GM12878 (cell line): ENCODE measurements around the gene GABBR1. TPM values are rescaled to one million over a fixed set of nuclear protein-coding genes. Genes with fewer than 3 reads are reported as not detected.

Experiments
- ATAC-seq: fragments of 200-7000 bp; cut with Tn5 transposase; 3 replicates; pipeline ENCODE4 v1.9.1; 2020; ENCODE audit warnings: mild to moderate bottlenecking, moderate library complexity
- BruUV-seq: library from RNA; stranded (reverse); fragments of 400-500 nt; replicated peaks from 2 replicates; lab custom pipeline; 2021; lab: Mats Ljungman, UMichigan
- CTCF ChIA-PET: fragments of 300-600 bp; sonication (Branson Sonifier 250); formaldehyde crosslinking; extraction: SDS; loops from one replicate; lab custom pipeline; 2021; ENCODE audit warnings: inconsistent platforms; lab: Yijun Ruan, JAX
- POLR2A ChIA-PET: fragments of 350-600 bp; formaldehyde crosslinking; extraction: SDS; loops from one replicate; lab custom pipeline; 2021; ENCODE audit warnings: inconsistent platforms; lab: Charles Lee
- RAD21 ChIA-PET: fragments of 300-600 bp; sonication (Branson Sonifier 250); formaldehyde crosslinking; loops from one replicate; lab custom pipeline; 2023; ENCODE audit warnings: antibody characterized with exemption; ENCODE audit not compliant: unreplicated experiment; lab: Charles Lee
- SMC1A ChIA-PET: fragments of 300-600 bp; sonication (Branson Sonifier 250); formaldehyde crosslinking; loops from one replicate; lab custom pipeline; 2023; ENCODE audit not compliant: unreplicated experiment, uncharacterized antibody; lab: Charles Lee
- DNase-seq: peaks from one replicate; pipeline ENCODE4 v3.0.0-alpha.2; 2011; ENCODE audit warnings: low read depth, low spot score
- FAIRE-seq: peaks from 3 replicates; lab custom pipeline; 2011; peaks lifted over from hg19 to GRCh38; lab: Jason Lieb, UNC
- H2AFZ ChIP-seq: 2 replicates; pipeline ENCODE4 v1.6.0; 2011; ENCODE audit warnings: low read depth, low read length, control low read depth; ENCODE audit not compliant: control insufficient read depth
- H3K27ac ChIP-seq: 2 replicates; pipeline ENCODE4 v1.5.1; 2011; ENCODE audit warnings: control low read depth; ENCODE audit not compliant: control insufficient read depth, insufficient read depth
- H3K27me3 ChIP-seq, 2 experiments: replicated peaks in 1 of 2; 2 replicates each; pipeline versions ENCODE4 v1.6.0 to v1.6.1; 2011; ENCODE audit warnings: low read length in 1 of 2; ENCODE audit not compliant: control insufficient read depth in 2 of 2, insufficient read depth in 2 of 2
- H3K36me3 ChIP-seq, 2 experiments: 2 replicates each; pipeline ENCODE4 v1.5.1; 2011; ENCODE audit warnings: low read length in 1 of 2; ENCODE audit not compliant: control insufficient read depth in 2 of 2, insufficient read depth in 2 of 2
- H3K4me1 ChIP-seq: 2 replicates; pipeline ENCODE4 v1.6.1; 2011; ENCODE audit warnings: mild to moderate bottlenecking, low read length, moderate library complexity, mixed read lengths; ENCODE audit not compliant: control insufficient read depth, insufficient read depth
- H3K4me2 ChIP-seq: 2 replicates; pipeline ENCODE4 v1.6.0; 2011; ENCODE audit warnings: control low read depth; ENCODE audit not compliant: control insufficient read depth, insufficient read depth
- H3K4me3 ChIP-seq: fragments of 200-600 bp; sonication (generic); 2 replicates; pipeline ENCODE4 v1.5.1; 2016
- H3K79me2 ChIP-seq: 2 replicates; pipeline ENCODE4 v1.6.0; 2011; ENCODE audit warnings: low read length; ENCODE audit not compliant: control insufficient read depth, insufficient read depth
- H3K9ac ChIP-seq: 2 replicates; pipeline ENCODE4 v1.8.0; 2011; ENCODE audit warnings: low read length, control low read depth, mixed read lengths; ENCODE audit not compliant: control insufficient read depth, insufficient read depth
- H3K9me3 ChIP-seq: replicated peaks from 3 replicates; pipeline ENCODE4 v1.5.1; 2011; ENCODE audit warnings: mild to moderate bottlenecking, low read length; ENCODE audit not compliant: control insufficient read depth, insufficient read depth
- H4K20me1 ChIP-seq: 2 replicates; pipeline ENCODE4 v1.6.0; 2011; ENCODE audit not compliant: control insufficient read depth, insufficient read depth
- CBX5 ChIP-seq: sonication (generic); IDR thresholded peaks from 2 replicates; pipeline ENCODE4 v1.6.1; 2016; ENCODE audit warnings: low read depth, moderate library complexity, mild to moderate bottlenecking, inconsistent platforms
- E2F8 ChIP-seq: fragments of 450-650 bp; IDR thresholded peaks from 2 replicates; pipeline ENCODE4 v1.6.1; 2018; ENCODE audit warnings: mild to moderate bottlenecking, low read depth, moderate library complexity; ENCODE audit not compliant: partially characterized antibody
- ESRRA ChIP-seq: IDR thresholded peaks from 2 replicates; pipeline ENCODE4 v1.6.1; 2012; ENCODE audit warnings: mild to moderate bottlenecking, low read length, improper control_type of control experiment
- GATAD2B ChIP-seq: fragments of 450-650 bp; conservative IDR thresholded peaks from 2 replicates; pipeline ENCODE4 v1.6.1; 2017; ENCODE audit warnings: low read depth, mild to moderate bottlenecking, moderate library complexity
- KDM1A ChIP-seq: fragments of 200-600 bp; sonication (generic); IDR thresholded peaks from 2 replicates; pipeline ENCODE4 v1.6.1; 2016; ENCODE audit warnings: borderline replicate concordance
- MEF2B ChIP-seq: fragments of 450-650 bp; IDR thresholded peaks from 2 replicates; pipeline ENCODE4 v1.6.1; 2018; ENCODE audit warnings: mild to moderate bottlenecking, moderate library complexity; ENCODE audit not compliant: partially characterized antibody, poor library complexity, severe bottlenecking
- MXI1 ChIP-seq: fragments of 150-350 bp; IDR thresholded peaks from 2 replicates; pipeline ENCODE4 v1.6.1; 2011; ENCODE audit warnings: low read depth, mild to moderate bottlenecking, inconsistent platforms, low read length, improper control_type of control experiment
- MYC ChIP-seq: IDR thresholded peaks from 2 replicates; pipeline ENCODE4 v1.6.1; 2011; ENCODE audit warnings: mild to moderate bottlenecking, low read length, moderate library complexity, inconsistent platforms; ENCODE audit not compliant: insufficient read depth, insufficient replicate concordance, insufficient read length, severe bottlenecking
- RBBP5 ChIP-seq: fragments of 200-600 bp; sonication (generic); conservative IDR thresholded peaks from 2 replicates; pipeline ENCODE4 v1.6.1; 2016
- SMAD5 ChIP-seq: IDR thresholded peaks from 2 replicates; pipeline ENCODE4 v1.6.1; 2016; ENCODE audit warnings: antibody characterized with exemption, low read depth
- TCF12 ChIP-seq: IDR thresholded peaks from 2 replicates; pipeline ENCODE4 v1.6.1; 2011; ENCODE audit warnings: low read depth, mild to moderate bottlenecking, low read length
- ZBTB11 ChIP-seq: fragments of 450-650 bp; formaldehyde crosslinking; IDR thresholded peaks from 2 replicates; pipeline ENCODE4 v1.5.0; 2022; ENCODE audit warnings: mild to moderate bottlenecking, missing genetic modification characterization
- ZNF622 ChIP-seq: fragments of 450-650 bp; IDR thresholded peaks from 2 replicates; pipeline ENCODE4 v1.6.1; 2017; ENCODE audit warnings: mild to moderate bottlenecking, inconsistent platforms
- WGBS: methylation state at CpG from one replicate; pipeline ENCODE4 v1.1.6; 2016; ENCODE audit warnings: low lambda C conversion rate; ENCODE audit not compliant: insufficient replicate concordance, insufficient coverage; ENCODE audit errors: missing lambda C conversion rate; 5-methylcytosine and 5-hydroxymethylcytosine counted together
- in situ Hi-C: fragments of 300-500 bp; cut with MboI; formaldehyde crosslinking; loops from 9 replicates; pipeline ENCODE4 v1.14.3; 2018; ENCODE audit warnings: mixed read lengths
- intact Hi-C: fragments of 100-400 bp; cut with micrococcal nuclease; formaldehyde crosslinking; loops from one replicate; pipeline ENCODE4 v1.14.2; 2022; ENCODE audit not compliant: unreplicated experiment
- polyA plus RNA-seq, 11 experiments: library from polyadenylated mRNA; depleted of rRNA in 4 of 11; unstranded in 6 of 11; stranded (reverse) in 5 of 11; fragments of >200 nt; fragmentation: Nextera tagmentation in 4 of 11; fragmentation: Illumina TruSeq in 1 of 11; extraction: Ambion mirVana in 4 of 11; extraction: Trizol in 1 of 11; gene quantifications; 1 replicate in 1 of 11; 2 replicates in 10 of 11; pipeline versions ENCODE4 v1.2.1 to v1.2.3, GENCODE V29; 2011 to 2016; ENCODE audit warnings: inconsistent platforms in 2 of 11, missing spikeins in 2 of 11, low read depth in 1 of 11
- total RNA-seq, 4 experiments: library from RNA; depleted of rRNA in 3 of 4; stranded (reverse); fragments of >200 nt in 3 of 4; fragmentation: Illumina TruSeq in 1 of 4; extraction: Trizol in 1 of 4; gene quantifications; 2 replicates each; pipeline versions ENCODE4 v1.2.1 to v1.2.3, GENCODE V29; 2013 to 2021
- TF ChIP-seq, protein P1 (sequence below): fragments of 450-650 bp; IDR thresholded peaks from 2 replicates; pipeline ENCODE4 v1.6.1; 2017; ENCODE audit warnings: low read depth, mild to moderate bottlenecking, moderate library complexity
- TF ChIP-seq, protein P2 (sequence below), 3 experiments: IDR thresholded peaks in 2 of 3; conservative IDR thresholded peaks in 1 of 3; 2 replicates each; pipeline ENCODE4 v1.5.1; 2011; ENCODE audit warnings: low read depth in 3 of 3, low read length in 3 of 3, mild to moderate bottlenecking in 3 of 3, control low read depth in 2 of 3, moderate library complexity in 2 of 3, inconsistent platforms in 1 of 3, mixed read lengths in 1 of 3; ENCODE audit not compliant: control insufficient read depth in 2 of 3, insufficient read depth in 1 of 3; ENCODE audit errors: extremely low read depth in 1 of 3

Gene GABBR1
- total and polyA plus RNA-seq, 10 of the 15 experiments (the other 5 are each of a cell fraction or from before 2014, with no cell fraction given), result 0.11 to 5.2 (median 1.0) TPM

- Histone ChIP-seq H3K9me3 (no peaks in the 10 kb centered on the region), H3K27ac (no peak overlapping the region), H3K4me1 (peaks cover 11% of the 10 kb centered on the region), H3K36me3 (no peaks in the 10 kb centered on the region), H3K79me2 (no peaks in the 10 kb centered on the region), H3K4me3 (no peak overlapping the region), H4K20me1 (no peaks in the 10 kb centered on the region), H2AFZ (no peak overlapping the region), H3K27me3 (no peaks in the 10 kb centered on the region), H3K4me2 (no peak overlapping the region), H3K9ac (no peak overlapping the region)
- intact Hi-C loops, result no loop called here
- BruUV-seq, result no TSS peak
- FAIRE-seq (no peak), ATAC-seq (no peak), DNase-seq (no peak)
- ChIA-PET CTCF (interaction anchor here (1.9 kb wide), 1 partner anchor 11 kb away, joined by 12 read pairs; no protein-coding TSS in a partner anchor), POLR2A (no interaction called here), RAD21 (no interaction called here), SMC1A (interaction anchor here (0.7 kb wide), 1 partner anchor 11 kb away, joined by 4 read pairs; no protein-coding TSS in a partner anchor)
- in situ Hi-C loops, result no loop called here
- WGBS, result 85% methylated on average over 3 of the region's 3 CpGs
- TF ChIP-seq TCF12, result no peak
- no peak for TF ChIP-seq MYC
- TF ChIP-seq ESRRA, result no peak
- no peak for TF ChIP-seq MEF2B
- no peak for TF ChIP-seq E2F8
- TF ChIP-seq CBX5, result no peak
- TF ChIP-seq SMAD5, result no peak
- no peak for TF ChIP-seq RBBP5
- TF ChIP-seq, protein P1, sequence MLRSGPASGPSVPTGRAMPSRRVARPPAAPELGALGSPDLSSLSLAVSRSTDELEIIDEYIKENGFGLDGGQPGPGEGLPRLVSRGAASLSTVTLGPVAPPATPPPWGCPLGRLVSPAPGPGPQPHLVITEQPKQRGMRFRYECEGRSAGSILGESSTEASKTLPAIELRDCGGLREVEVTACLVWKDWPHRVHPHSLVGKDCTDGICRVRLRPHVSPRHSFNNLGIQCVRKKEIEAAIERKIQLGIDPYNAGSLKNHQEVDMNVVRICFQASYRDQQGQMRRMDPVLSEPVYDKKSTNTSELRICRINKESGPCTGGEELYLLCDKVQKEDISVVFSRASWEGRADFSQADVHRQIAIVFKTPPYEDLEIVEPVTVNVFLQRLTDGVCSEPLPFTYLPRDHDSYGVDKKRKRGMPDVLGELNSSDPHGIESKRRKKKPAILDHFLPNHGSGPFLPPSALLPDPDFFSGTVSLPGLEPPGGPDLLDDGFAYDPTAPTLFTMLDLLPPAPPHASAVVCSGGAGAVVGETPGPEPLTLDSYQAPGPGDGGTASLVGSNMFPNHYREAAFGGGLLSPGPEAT, result no peak
- no peak for TF ChIP-seq KDM1A
- no peak for TF ChIP-seq ZBTB11 (CRISPR knock-in tag)
- no peak for TF ChIP-seq GATAD2B
- TF ChIP-seq, protein P2, sequence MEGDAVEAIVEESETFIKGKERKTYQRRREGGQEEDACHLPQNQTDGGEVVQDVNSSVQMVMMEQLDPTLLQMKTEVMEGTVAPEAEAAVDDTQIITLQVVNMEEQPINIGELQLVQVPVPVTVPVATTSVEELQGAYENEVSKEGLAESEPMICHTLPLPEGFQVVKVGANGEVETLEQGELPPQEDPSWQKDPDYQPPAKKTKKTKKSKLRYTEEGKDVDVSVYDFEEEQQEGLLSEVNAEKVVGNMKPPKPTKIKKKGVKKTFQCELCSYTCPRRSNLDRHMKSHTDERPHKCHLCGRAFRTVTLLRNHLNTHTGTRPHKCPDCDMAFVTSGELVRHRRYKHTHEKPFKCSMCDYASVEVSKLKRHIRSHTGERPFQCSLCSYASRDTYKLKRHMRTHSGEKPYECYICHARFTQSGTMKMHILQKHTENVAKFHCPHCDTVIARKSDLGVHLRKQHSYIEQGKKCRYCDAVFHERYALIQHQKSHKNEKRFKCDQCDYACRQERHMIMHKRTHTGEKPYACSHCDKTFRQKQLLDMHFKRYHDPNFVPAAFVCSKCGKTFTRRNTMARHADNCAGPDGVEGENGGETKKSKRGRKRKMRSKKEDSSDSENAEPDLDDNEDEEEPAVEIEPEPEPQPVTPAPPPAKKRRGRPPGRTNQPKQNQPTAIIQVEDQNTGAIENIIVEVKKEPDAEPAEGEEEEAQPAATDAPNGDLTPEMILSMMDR (IDR thresholded peaks at IDR 0.05 in 2 of 3, conservative IDR thresholded peaks at IDR 0.05 in 1 of 3; ENCODE audit: control insufficient read depth in 2 of 3, extremely low read depth in 1 of 3, insufficient read depth in 1 of 3, low read depth in 3 of 3, low read length in 3 of 3), result no peak
- TF ChIP-seq MXI1, result no peak
- TF ChIP-seq ZNF622, result no peak
Measured at GRCh38 chr6:29661071-29661470, 28.1 kb upstream of the GABBR1 start.
